DND-41 (cell line): Measurements from ENCODE around the gene GPRC5D.

Experiments used
- EZH2 ChIP-seq: IDR thresholded peaks from 3 replicates; pipeline ENCODE4 v1.6.1; 2012; ENCODE audit warnings: borderline replicate concordance, low read depth, mild to moderate bottlenecking, moderate library complexity, low read length, inconsistent platforms; ENCODE audit not compliant: severe bottlenecking
- TF ChIP-seq, protein P1 (sequence below): IDR thresholded peaks from 2 replicates; pipeline ENCODE4 v1.5.1; 2012; ENCODE audit warnings: borderline replicate concordance, low read length, moderate library complexity, mild to moderate bottlenecking; ENCODE audit not compliant: poor library complexity, severe bottlenecking; ENCODE audit errors: extremely low read depth

DNA sequence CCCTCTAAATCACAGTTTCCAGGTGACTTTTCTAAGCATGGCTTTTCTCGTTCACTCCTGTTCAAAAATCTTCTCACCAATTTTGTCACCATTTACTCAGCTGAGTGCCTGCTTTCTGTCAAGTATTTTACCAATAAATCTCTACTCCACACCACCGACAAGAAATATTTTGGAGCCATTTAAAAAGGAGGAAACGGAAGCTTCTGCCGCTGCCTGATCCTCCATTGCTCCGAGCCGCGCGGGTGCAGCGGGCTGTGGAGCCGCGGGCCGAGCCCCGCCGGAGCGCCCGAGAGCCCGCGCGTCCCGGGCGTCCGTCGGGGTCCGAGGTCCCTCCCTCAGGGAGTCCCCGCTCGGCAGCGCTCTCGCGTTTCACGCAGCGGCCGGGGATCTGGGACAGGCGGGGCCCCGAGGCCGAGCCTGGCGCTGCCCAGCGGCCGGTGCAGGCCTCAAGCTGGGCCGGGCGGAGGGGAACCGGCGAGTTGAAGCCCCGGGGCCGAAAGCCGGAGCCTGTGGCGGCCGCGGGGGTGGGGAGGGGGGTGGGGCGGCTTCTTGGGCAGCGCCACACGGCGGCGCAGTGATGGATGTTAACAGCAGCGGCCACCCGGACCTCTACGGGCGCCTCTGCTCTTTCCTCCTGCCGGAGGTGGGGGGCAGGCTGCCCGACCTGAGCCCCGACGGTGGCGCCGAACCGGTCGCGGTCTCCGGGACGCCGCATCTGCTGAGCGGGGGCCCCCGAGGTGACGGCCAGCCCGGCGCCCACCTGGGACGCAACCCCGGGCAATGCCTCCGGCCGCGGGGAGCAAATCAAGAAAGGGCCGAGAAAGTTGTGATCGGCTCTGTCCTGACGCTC, 49.2 kb upstream of the GPRC5D start:
- TF ChIP-seq, protein P1, sequence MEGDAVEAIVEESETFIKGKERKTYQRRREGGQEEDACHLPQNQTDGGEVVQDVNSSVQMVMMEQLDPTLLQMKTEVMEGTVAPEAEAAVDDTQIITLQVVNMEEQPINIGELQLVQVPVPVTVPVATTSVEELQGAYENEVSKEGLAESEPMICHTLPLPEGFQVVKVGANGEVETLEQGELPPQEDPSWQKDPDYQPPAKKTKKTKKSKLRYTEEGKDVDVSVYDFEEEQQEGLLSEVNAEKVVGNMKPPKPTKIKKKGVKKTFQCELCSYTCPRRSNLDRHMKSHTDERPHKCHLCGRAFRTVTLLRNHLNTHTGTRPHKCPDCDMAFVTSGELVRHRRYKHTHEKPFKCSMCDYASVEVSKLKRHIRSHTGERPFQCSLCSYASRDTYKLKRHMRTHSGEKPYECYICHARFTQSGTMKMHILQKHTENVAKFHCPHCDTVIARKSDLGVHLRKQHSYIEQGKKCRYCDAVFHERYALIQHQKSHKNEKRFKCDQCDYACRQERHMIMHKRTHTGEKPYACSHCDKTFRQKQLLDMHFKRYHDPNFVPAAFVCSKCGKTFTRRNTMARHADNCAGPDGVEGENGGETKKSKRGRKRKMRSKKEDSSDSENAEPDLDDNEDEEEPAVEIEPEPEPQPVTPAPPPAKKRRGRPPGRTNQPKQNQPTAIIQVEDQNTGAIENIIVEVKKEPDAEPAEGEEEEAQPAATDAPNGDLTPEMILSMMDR, result no peak
- TF ChIP-seq EZH2, result no peak
